CD4-positive, alpha-beta T cell treated with Interleukin-15 for 4 hours (primary cell): ENCODE data around the gene NCOA6.
"Not testable (repeated sequence)": the region's sequence is repeated elsewhere in the genome, so short reads cannot be mapped to it uniquely, and the experiment has no call there.

Experiments used
- DNase-seq: peaks from one replicate; pipeline ENCODE4 v3.0.0-alpha.2; 2020; ENCODE audit warnings: low spot score

The NCOA6 gene

DNA sequence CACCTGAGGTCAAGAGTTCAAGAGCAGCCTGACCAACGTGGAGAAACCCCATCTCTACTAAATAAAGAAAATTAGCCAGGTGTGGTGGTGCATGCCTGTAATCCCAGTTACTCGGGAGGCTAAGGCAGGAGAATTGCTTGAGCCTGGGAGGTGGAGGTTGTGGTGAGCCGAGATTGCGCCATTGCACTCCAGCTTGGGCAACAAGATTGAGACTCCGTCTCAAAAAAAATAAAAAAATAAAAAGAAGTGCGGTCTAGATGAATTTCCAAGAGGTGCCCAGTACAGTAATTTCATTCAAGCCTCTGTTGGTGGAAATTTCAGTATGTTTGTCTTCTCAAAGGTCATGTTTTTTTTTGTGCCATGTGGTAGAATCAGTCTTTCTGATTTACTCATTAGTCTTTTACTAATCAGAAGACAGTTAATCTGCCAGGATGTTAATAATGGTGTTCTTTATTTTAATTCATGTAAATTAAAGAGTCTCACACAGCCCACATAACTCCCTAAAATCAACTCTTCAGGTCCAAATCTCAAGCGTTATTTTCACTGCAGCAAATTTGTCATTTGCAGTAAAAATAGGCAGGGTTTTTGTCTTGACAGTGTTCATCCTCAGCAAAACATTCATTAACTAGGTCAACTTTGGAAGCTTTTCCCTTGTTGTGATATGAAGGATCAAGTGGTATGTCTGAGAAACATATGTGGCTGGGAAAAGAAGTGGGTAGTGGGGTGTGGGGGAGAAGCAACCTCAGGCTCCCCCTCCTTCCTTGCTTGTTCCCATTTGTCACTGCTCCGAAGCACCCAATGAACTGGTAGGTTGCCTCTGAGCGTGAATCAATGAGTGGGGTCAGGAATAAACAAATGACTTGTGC is 108.0 kb downstream of the NCOA6 start:
- no peak for DNase-seq

GRCh38 chr20:34716921-34717229 is 108.6 kb downstream of the NCOA6 start:
- no peak for DNase-seq

- no peak for DNase-seq
Observed at GRCh38 chr20:34715384-34715783, 110.1 kb downstream of the NCOA6 start.

DNA sequence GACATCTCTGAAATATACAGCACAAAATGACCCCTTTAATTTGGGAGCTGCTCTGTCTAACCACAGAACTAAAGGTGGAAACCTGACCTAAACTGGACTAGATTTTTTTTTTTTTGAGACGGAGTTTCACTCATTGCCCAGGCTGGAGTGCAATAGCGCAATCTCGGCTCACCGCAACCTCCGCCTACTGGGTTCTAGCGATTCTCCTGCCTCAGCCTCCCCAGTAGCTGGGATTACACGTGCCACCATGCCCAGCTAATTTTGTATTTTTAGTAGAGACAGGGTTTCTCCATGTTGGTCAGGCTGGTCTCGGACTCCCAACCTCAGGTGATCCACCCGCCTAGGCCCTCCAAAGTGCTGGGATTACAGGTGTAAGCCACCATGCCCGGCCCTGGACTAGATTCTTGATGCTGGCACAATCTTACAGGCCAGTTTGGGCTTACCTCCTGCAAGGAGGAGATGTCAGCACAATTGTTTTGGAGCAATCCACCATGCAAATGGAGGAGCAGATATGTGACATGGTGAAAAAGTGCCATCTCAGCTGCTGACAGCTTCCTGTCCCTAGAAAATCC is 111.4 kb downstream of the NCOA6 start:
- DNase-seq: not testable (repeated sequence)

- DNase-seq: peak; percentile 18
Observed at GRCh38 chr20:34713194-34713943, 112.1 kb downstream of the NCOA6 start.

DNA sequence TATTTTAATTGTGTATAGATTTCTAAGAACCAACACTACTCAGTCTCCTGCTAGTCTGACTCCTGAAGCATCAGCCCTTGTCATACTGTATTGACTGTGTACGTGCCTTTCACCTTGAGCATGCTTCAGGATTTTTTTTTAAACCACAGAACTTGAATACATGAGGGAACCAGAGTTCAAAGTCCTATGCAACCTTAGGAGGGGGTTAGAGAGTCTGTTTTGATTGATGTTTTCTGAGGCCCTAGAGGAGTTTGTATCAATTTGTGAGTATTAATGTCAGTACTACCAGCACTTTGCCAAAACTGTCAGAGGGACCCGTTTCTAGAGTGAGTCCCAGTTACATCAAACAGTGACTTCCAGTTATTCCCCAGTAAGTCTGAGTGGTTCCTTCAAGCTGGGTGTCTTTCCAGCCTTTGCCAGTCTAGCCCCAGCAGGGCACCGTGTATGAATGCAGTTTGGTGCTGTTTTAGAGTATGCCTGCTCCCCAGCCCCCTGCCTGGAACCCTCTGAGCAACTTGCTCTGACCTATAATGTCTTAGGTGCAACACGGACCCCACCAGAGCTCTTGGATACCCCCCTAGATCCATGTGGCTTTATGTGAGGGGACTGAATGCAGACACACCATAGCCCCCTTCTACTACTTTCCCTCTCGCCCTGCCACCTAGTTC is 112.8 kb downstream of the NCOA6 start:
- DNase-seq: no peak

DNA sequence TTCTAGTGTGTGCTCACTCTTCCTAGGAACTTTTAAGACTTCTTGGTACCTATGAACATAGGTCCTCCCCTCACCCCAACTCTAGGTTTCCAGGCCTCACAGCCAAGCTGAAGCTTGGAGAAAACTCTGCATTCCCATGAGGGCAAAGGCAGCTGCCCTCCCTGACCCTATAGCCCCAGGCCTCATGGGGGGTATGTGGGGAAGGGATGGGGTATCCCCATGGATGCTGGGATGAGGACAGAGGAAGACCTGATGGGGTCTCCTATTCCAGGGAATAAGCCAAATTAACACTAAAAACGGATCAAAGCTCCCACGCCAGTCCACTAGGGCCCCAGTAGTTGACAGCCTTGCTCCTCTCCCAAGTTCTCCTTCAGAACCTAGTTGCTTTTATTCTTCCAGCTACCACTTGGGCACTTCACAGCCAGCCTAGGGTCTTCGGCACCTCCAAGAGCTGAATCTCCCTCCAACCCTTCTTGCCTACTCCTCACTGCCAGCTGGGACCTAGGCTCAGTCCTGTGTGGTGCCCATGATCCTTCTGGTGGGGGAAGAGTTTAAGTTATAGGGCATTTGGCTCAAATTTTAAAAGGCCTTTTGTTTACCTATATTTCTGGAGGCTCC is 113.5 kb downstream of the NCOA6 start:
- no peak for DNase-seq

DNA sequence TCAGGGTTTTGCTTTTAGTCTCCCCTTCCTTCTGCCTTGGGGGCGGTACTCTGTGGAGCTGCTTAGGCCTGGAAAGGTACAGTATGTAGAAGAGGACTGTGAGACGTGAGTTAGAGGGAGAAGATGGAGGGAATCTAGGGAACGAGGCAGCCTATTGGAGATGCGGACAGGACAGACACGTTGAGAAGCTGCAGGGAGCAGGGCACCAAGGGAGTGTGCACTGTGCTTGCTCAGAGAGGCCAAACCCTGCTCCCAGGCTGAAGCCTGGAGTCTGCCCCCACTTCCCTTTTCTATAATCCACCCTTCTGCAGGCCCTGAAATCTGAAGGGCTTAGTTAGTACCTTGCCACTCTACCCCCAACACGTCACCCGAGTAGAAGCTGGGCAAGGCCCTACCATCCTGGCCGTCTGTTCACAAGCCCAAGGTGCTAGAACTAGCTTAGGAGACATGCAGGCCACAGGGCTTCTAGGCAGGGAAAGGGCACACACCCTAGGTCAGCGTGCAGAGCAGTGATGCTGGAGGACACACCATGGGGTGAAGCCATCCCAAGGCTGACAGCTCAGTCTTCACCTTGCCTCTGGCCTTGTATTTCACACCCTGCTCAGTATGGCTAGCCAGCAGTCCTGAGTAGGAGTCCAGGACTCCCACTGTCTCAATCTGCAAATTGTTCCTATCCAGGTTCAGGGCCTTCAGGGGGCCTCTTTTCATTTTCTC is 114.4 kb downstream of the NCOA6 start:
- no peak for DNase-seq

DNA sequence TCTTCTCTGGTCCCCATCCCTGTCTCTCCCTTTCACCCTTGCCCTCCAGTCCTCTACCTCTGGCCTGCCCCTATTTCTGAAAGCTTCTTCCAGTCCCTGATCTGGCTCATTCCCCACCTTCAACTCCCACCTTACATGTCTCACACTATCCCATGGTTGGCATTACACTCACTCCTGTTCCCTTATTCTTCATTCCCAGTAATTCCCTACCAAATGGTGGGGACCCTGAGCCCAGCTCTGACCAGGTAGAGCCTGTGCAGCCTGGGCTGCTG is 114.9 kb downstream of the NCOA6 start:
- DNase-seq: no peak

- peak; percentile 2 for DNase-seq
Observed at GRCh38 chr20:34709831-34710567, 115.5 kb downstream of the NCOA6 start.

DNA sequence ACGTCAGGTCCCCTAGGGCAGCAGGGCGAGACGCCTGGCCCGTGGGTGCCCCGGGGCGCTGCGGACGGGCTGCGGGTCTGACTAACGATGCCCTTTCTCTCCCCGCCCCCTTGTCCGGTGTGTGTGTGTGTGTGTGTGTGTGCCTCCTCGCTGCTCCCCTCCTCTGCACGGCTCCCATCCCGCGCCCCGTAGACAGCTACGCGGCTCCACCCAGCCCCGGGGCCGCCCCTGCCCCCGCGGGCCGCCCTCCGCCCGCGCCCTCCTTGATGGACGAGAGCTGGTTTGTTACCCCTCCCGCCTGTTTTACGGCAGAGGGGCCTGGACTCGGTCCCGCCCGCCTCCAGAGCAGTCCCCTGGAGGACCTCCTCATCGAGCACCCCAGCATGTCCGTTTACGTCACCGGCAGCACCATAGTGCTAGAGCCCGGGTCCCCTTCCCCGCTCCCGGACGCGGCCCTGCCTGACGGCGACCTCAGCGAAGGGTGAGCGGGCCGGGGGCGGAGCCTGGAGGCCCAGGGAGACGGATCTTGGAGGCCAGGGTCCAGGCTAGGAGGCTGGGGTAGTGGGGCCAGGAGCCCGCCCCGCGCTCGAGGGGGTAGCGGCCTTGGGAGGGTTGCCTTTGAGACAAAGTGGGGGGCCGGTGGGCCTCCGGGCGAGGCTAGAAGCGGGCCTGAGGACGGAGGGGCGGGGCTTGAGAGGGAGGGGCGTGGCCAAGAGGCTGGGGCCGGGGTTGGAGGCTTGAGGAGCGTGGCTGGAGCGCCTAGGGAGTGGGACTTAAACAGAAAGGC is 116.2 kb downstream of the NCOA6 start:
- peak; percentile 81 for DNase-seq

DNA sequence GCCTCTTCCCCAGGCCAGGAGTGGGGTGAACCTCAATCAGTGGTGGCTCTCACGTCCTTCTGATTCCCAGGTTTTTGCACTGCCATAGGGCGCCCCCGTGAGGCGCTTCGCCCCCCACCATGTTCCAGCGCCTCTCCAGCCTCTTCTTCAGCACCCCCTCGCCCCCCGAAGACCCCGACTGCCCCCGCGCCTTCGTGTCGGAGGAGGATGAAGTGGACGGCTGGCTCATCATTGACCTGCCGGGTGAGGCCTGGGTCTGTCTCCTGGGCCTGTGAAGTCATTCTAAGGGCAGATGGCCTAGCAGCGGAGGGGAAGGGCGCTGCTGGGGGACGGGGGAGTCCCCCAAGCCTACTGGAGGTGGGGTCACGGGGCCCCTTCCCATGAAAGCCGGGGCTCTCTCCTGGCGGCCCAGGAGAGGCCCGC is 116.8 kb downstream of the NCOA6 start:
- peak; percentile 56 for DNase-seq

- DNase-seq: no peak
Observed at GRCh38 chr20:34706912-34707784, 118.3 kb downstream of the NCOA6 start.

DNA sequence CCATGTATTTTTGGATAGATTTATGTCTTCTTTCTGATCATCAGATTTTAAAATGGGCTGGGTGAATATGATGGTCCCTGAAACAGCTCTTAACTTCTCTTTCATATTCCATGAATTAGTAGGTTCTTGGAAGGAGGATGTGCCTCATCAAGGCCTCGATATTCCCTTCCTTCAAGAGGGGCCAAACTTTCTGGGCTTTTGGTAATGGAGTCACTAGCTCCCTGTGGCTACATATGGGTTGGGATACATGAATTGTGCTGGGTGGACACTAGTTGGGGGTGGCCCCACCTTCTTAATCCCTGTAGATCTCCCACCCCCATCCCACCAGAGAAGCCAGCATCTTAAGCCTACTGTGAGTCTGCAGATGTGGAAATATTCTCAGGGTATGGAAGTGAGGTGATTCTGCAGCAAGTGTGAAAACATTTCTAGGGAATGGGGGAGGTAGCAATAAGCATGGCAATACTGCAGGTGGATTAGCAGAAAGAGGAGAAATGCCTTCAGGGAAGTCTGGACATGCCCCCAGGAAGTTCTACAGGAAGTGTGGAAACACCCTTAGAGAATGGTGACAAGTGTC is 119.1 kb downstream of the NCOA6 start:
- DNase-seq: no peak

- peak; percentile 11 for DNase-seq
Observed at GRCh38 chr20:34705397-34706301, 119.8 kb downstream of the NCOA6 start.

- DNase-seq: no peak
Observed at GRCh38 chr20:34705008-34705396, 120.4 kb downstream of the NCOA6 start.

DNA sequence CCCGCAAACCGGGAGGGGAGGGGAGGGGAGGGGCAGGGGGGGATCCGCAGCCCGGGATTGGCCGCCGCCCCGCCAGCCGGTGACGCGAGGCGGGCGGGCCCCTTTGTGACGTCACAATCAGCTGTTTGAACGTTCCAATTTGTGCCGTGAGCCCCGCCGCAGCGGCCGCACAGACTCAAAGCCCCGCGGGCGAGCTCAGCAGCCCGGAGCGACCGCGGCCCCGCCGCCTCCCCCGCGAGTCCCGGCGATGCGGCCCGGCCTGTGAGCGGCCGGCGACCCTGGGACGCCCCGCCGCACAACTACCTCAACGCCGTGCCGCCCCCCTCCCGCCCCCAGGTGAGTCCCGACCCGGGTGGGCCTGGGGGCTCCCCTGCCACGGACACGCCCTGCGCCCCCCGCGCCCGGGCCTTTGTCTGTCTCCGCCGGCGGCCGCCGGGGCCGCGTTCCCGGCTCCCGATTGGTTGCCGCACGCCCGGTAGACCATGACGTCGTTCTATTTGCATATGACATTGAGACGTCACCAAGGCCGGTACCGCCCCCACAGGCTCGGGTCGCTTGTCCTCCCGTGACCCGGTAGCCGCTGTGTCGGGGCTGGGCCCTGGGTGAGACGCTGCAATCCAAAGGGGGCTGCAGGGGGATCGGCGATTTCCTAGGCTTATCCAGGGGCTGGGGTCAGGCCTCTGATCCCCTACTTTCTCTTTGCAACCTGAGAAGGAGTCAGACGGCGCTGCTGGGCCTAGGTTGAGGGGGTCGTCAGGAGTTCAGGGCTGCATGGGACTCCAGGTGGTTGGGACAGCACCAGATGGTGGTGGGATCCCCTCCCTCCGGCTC is 121.1 kb downstream of the NCOA6 start, which contains the start of gene TP53INP2:
TP53INP2 (plus strand) TSS at position 168 of the 831 bp plus-strand sequence. CDS start 4,396 bp downstream, outside the sequence.
- peak; percentile 79 for DNase-seq
